Peyer's patch (tissue), 4 donors: ENCODE data around the gene STARD10. TPM values are rescaled to one million over a fixed set of nuclear protein-coding genes. Genes with fewer than 3 reads are reported as not detected.

ENCODE experiments used
- DNase-seq, 3 donors: peaks; one replicate each; pipeline ENCODE4 v3.0.0-alpha.2; 2017 to 2019
- H3K27ac ChIP-seq, 4 donors: fragments of 200-600 bp; sonication (generic); one replicate each; pipeline ENCODE4 v1.5.1; 2016 to 2019
- H3K27me3 ChIP-seq, 2 donors: fragments of 200-600 bp; sonication (generic); one replicate each; pipeline ENCODE4 v1.5.1; 2019
- H3K36me3 ChIP-seq, 3 donors: fragments of 200-600 bp; sonication (generic); one replicate each; pipeline ENCODE4 v1.5.1; 2016 to 2019
- H3K4me1 ChIP-seq, 4 donors: fragments of 200-600 bp; sonication (generic); one replicate each; pipeline ENCODE4 v1.5.1; 2016 to 2019
- H3K4me3 ChIP-seq, 4 donors: fragments of 200-600 bp; sonication (generic); 1 replicate in 3 of 4; 2 replicates in 1 of 4; pipeline ENCODE4 v1.5.1; 2016 to 2019; ENCODE audit warnings: mild to moderate bottlenecking in 1 of 4
- H3K9me3 ChIP-seq, 4 donors: fragments of 200-600 bp; sonication (generic); one replicate each; pipeline ENCODE4 v1.5.1; 2016 to 2019; ENCODE audit warnings: mild to moderate bottlenecking in 1 of 4
- POLR2A ChIP-seq, 2 donors: fragments of 450-650 bp; IDR thresholded peaks; one replicate each; pipeline ENCODE4 v1.5.1; 2017; ENCODE audit warnings: antibody characterized with exemption in 2 of 2, mild to moderate bottlenecking in 2 of 2, moderate library complexity in 2 of 2
- total RNA-seq, 4 donors: library from RNA; depleted of rRNA; stranded (reverse); fragments of >200 nt; gene quantifications; one replicate each; pipeline ENCODE4 v1.1.0, GENCODE V29; 2016
- TF ChIP-seq, protein P1 (sequence below), 6 experiments: fragments of 450-650 bp in 4 of 6; fragments of 200-600 bp in 2 of 6; sonication (generic) in 1 of 6; IDR thresholded peaks; one replicate each; pipeline ENCODE4 v1.5.1; 2017 to 2019; ENCODE audit warnings: antibody characterized with exemption in 6 of 6, mild to moderate bottlenecking in 3 of 6, moderate library complexity in 1 of 6

The STARD10 gene
- total RNA-seq, 4 donors from 2014 or later, result 118 to 187 (median 168) TPM

DNA sequence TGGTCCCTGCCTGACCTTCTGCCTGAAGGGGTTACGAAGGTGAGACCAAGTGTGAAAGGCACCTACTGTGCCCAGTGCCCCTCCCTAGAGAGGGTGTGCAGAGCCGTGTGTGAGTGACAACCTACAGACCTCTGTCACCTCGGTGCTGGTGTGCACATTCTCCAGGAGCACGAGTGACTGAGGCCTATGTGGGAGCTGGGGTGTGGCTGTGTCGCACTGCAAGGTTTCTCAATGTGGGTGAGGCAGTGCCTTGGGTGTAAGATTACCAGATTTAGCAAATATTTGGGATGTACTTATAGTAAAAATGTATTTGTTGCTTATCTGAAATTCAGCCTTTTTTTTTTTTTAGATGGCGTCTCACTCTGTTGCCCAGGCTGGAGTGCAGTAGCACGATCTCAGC is 5.6 kb downstream of the STARD10 start:
- Histone ChIP-seq H3K27ac (peak overlapping the region; percentile 61 to 76 (median 74)), H3K4me3 (no peak overlapping the region), H3K9me3 (no peaks in the 10 kb centered on the region), H3K27me3 (no peaks in the 10 kb centered on the region), H3K4me1 (peaks cover 5 to 41% (median 17%) of the 10 kb centered on the region in 4 donors), H3K36me3 (no peaks in the 10 kb centered on the region)
- DNase-seq, result no peak
- TF ChIP-seq POLR2A (IDR thresholded peaks at IDR 0.05), result no peak
- TF ChIP-seq, protein P1, sequence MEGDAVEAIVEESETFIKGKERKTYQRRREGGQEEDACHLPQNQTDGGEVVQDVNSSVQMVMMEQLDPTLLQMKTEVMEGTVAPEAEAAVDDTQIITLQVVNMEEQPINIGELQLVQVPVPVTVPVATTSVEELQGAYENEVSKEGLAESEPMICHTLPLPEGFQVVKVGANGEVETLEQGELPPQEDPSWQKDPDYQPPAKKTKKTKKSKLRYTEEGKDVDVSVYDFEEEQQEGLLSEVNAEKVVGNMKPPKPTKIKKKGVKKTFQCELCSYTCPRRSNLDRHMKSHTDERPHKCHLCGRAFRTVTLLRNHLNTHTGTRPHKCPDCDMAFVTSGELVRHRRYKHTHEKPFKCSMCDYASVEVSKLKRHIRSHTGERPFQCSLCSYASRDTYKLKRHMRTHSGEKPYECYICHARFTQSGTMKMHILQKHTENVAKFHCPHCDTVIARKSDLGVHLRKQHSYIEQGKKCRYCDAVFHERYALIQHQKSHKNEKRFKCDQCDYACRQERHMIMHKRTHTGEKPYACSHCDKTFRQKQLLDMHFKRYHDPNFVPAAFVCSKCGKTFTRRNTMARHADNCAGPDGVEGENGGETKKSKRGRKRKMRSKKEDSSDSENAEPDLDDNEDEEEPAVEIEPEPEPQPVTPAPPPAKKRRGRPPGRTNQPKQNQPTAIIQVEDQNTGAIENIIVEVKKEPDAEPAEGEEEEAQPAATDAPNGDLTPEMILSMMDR (IDR thresholded peaks at IDR 0.05), result no peak

DNA sequence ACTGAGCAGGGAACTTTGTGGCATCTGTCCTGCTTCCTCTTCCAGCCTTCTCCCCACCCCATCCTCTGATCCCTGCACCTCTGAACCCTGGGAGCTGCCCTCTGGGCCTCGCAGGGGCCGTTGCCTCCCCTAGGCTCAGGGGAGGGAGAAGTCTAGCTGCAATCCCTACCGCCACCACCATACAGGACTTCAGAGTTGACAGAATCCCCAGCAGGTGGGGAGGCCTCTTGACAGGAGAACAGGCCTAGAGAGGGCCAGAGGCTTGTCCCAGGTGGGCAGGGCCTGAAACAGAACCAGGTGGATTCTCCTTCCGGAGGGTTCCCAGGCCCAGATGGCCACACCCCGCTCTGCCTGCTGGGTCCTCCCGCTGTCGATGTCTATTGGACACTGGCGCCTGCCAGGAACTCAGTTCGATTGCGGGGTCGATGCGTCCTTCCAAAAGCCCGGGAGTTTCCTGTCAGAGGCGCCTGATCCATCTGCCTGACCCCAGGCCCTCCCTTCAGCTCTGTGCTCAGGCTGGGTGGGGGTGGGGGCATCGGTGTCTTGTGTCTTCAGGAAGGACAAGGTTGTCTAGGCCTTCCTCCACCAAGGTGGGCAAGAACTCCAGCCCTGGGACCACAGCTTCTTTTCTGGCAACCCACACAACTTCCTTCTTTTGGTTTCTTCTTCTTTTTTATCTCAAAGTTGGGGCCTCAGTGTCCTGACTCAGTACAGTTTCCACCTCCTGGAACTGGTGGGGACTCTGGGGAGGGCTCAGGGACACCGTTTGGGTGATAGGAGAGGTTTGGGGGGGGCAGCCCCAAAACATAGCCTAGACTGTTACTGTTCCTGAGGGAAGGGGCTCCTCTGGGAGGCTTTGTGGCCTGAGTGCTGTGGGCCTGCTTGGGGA is 6.4 kb downstream of the STARD10 start:
- Histone ChIP-seq H3K27ac (peak overlapping the region; percentile 61 to 76 (median 74)), H3K4me3 (no peak overlapping the region), H3K36me3 (no peaks in the 10 kb centered on the region), H3K27me3 (no peaks in the 10 kb centered on the region), H3K4me1 (peaks cover 5 to 34% (median 14%) of the 10 kb centered on the region in 4 donors), H3K9me3 (no peaks in the 10 kb centered on the region)
- TF ChIP-seq, protein P1 (IDR thresholded peaks at IDR 0.05), result peak in 5 of 6 experiments; percentile 15 to 60 (median 49)
- no peak for TF ChIP-seq POLR2A (IDR thresholded peaks at IDR 0.05)
- DNase-seq, result peak; percentile 54 to 77 (median 71)

DNA sequence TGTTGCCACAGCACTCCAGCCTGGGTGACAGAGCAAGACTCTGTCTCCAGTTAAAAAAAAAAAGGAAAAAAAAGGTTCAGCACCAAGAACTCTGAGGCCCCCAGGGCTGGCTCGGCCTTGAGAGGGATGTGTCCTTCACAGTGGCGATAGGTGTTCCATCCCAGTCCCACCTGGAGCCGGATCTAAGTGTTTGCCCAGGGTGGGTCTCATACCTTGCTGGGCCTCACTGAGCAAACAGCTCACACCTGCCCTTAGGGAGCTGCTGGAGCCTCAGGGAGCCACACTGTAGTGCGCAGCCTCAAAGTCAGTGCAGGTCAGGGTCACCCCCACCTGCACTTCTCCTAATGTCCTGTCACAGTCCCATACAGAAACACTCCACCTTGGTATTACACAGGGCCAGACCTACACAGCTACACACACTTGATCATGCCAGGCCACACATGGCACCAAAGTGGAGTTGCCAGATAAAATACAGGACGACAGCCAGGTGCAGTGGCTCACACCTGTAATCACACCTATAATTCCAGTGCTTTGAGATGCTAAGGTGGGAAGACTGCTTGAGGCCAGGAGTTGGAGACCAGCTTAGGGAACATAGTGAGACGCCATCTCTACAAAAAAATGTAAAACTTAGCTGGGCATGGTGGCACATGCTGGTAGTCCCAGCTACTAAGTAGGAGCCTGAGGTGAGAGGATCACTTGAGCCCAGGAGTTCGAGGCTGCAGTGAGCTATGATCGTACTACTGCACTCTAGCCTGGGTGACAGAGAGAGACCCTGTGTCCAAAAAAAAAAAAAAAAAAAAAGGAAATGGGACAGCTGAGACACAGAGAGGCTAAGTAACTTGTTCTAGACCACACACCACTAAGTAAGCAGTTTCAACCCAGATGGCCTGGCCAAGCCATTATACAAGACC is 7.3 kb downstream of the STARD10 start:
- Histone ChIP-seq H3K36me3 (no peaks in the 10 kb centered on the region), H3K4me3 (no peak overlapping the region), H3K27me3 (no peaks in the 10 kb centered on the region), H3K27ac (peak overlapping the region; percentile 61 to 78 (median 74)), H3K4me1 (peaks cover 5 to 41% (median 20%) of the 10 kb centered on the region in 4 donors), H3K9me3 (no peaks in the 10 kb centered on the region)
- TF ChIP-seq, protein P1 (IDR thresholded peaks at IDR 0.05), result peak in 2 of 6 experiments; percentile 22 to 24
- peak; percentile 32 to 50 for TF ChIP-seq POLR2A (IDR thresholded peaks at IDR 0.05)
- DNase-seq, result peak in 2 of 3 donors; percentile 74

DNA sequence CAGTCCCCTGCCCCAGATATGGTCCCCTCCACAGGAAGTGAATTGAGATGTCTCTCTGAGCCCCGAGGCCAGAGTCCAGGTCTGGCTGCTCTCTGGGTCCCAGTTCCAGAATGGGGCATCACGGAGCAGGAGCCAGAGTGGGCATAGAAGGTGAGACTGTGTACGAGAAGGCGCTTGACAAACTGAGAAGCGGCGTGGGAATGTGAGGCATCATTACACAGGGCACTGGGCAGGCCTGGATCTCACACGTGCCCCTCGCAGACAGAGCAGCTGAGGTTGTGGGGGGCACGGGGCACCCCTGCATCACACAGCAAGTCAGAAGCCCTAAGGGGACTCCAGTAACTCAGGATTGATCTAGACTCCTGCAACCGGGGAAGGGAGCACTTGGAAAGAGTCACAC is 9.2 kb downstream of the STARD10 start:
- Histone ChIP-seq H3K4me1 (peaks cover 7 to 55% (median 32%) of the 10 kb centered on the region in 4 donors), H3K36me3 (no peaks in the 10 kb centered on the region), H3K9me3 (no peaks in the 10 kb centered on the region), H3K27ac (peak overlapping the region in 2 of 4 donors; percentile 37 to 75), H3K4me3 (no peak overlapping the region), H3K27me3 (no peaks in the 10 kb centered on the region)
- no peak for DNase-seq
- no peak for TF ChIP-seq POLR2A (IDR thresholded peaks at IDR 0.05)
- TF ChIP-seq, protein P1 (IDR thresholded peaks at IDR 0.05), result no peak

DNA sequence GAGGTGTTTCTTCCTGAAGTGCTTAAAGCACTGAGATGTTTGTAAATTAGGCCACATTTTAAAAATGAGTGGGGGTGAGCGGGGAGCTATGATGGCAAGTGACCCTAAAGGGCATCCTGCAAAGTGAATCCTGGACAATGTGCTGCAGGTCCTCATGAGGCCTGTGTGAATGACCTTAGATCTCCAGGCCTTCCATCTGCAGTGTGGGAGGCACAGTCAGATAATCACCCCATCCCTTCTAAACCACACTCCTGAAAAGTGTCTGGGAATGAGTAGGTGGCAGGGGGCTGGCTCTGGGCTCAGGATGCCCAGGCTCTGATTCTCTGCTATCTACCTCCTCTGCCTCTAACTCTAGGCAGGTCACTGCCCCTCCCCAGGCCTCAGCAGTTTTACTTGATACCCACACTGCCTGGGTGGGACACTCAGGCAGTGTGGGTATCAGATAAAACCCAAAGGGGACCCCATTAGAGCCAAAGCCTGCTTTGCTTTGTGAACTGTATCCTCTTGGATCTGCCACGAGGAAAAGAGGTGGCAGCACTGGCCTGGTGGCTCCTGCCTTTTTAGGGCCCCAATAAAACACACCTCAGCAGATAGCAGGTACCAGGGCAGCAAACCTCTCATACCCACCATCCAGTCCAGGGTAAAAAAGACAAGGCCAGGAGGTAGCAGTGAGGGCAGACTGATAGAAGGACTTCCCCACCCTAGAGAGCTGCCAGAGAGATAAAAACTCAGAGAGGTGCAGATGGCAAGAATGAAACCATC is 10.5 kb downstream of the STARD10 start:
- H3K27ac ChIP-seq, result peak overlapping the region in 3 of 4 donors; percentile 78 to 89 (median 81)
- no peaks in the 10 kb centered on the region for H3K36me3 ChIP-seq

More for the DNA sequence above, 10.5 kb downstream of the STARD10 start:
- Histone ChIP-seq H3K4me3 (no peak overlapping the region), H3K4me1 (peaks cover 7 to 59% (median 32%) of the 10 kb centered on the region in 4 donors), H3K27me3 (no peaks in the 10 kb centered on the region), H3K9me3 (no peaks in the 10 kb centered on the region)
- TF ChIP-seq, protein P1 (IDR thresholded peaks at IDR 0.05), result no peak
- no peak for TF ChIP-seq POLR2A (IDR thresholded peaks at IDR 0.05)
- no peak for DNase-seq
